Measurements from ENCODE around the gene RPL36. TPM values are rescaled to one million over a fixed set of nuclear protein-coding genes. Genes with fewer than 3 reads are reported as not detected.

The RPL36 gene
- total and polyA plus RNA-seq, 9 of the 15 experiments (the other 6 are each of a cell fraction or from before 2014, with no cell fraction given): 350 to 3,412 (median 1,507) TPM

DNA sequence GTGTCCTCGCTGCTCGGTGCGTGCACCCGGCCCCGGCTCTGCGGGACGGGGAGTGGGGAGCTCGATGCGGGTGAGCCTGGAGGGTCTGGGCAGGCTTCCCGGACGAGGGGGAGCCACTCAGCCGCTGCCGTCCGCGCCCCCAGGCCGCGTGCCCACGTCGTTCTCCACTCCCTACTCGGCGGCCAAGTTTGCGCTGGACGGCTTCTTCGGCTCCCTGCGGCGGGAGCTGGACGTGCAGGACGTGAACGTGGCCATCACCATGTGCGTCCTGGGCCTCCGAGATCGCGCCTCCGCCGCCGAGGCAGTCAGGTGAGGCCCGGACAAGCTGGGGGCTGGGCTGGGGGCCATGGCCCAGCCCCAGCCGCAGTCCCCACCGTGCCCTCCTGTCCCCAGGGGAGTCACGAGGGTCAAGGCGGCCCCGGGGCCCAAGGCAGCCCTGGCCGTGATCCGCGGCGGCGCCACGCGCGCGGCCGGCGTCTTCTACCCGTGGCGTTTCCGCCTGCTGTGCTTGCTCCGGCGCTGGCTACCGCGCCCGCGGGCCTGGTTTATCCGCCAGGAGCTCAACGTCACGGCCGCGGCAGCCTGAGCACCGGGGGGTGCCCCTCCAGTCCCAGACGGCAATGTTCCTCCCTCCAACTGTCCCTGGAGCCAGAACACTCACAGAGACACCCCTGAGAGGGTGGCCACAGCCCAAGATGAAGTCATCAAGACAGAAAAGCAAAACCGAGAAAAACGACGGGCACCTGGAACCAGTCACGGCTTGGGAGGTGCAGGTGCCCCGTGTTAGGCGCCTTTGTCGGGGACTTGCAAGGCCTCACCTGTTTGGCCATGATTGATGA, 2.5 kb upstream of the RPL36 start (continued):
- no peak for TF ChIP-seq TOE1 (IDR thresholded peaks at IDR 0.05; ENCODE audit: borderline replicate concordance)
- TF ChIP-seq TOE1 (CRISPR knock-in tag; IDR thresholded peaks at IDR 0.05; ENCODE audit: borderline replicate concordance, low read depth): no peak
- no peak for TF ChIP-seq DIDO1 (tag; IDR thresholded peaks at IDR 0.05; ENCODE audit: low read depth)
- TF ChIP-seq ZNF134 (CRISPR knock-in tag; conservative IDR thresholded peaks at IDR 0.05): no peak
- no peak for TF ChIP-seq ZNF668 (CRISPR knock-in tag; IDR thresholded peaks at IDR 0.05)
- no peak for TF ChIP-seq IRF2 (CRISPR knock-in tag; IDR thresholded peaks at IDR 0.05)
- TF ChIP-seq ZFX (CRISPR knock-in tag; IDR thresholded peaks at IDR 0.05): no peak
- no peak for TF ChIP-seq KLF10 (CRISPR knock-in tag; IDR thresholded peaks at IDR 0.05)
- no peak for TF ChIP-seq ARNT (IDR thresholded peaks at IDR 0.05)
- TF ChIP-seq, protein P1, sequence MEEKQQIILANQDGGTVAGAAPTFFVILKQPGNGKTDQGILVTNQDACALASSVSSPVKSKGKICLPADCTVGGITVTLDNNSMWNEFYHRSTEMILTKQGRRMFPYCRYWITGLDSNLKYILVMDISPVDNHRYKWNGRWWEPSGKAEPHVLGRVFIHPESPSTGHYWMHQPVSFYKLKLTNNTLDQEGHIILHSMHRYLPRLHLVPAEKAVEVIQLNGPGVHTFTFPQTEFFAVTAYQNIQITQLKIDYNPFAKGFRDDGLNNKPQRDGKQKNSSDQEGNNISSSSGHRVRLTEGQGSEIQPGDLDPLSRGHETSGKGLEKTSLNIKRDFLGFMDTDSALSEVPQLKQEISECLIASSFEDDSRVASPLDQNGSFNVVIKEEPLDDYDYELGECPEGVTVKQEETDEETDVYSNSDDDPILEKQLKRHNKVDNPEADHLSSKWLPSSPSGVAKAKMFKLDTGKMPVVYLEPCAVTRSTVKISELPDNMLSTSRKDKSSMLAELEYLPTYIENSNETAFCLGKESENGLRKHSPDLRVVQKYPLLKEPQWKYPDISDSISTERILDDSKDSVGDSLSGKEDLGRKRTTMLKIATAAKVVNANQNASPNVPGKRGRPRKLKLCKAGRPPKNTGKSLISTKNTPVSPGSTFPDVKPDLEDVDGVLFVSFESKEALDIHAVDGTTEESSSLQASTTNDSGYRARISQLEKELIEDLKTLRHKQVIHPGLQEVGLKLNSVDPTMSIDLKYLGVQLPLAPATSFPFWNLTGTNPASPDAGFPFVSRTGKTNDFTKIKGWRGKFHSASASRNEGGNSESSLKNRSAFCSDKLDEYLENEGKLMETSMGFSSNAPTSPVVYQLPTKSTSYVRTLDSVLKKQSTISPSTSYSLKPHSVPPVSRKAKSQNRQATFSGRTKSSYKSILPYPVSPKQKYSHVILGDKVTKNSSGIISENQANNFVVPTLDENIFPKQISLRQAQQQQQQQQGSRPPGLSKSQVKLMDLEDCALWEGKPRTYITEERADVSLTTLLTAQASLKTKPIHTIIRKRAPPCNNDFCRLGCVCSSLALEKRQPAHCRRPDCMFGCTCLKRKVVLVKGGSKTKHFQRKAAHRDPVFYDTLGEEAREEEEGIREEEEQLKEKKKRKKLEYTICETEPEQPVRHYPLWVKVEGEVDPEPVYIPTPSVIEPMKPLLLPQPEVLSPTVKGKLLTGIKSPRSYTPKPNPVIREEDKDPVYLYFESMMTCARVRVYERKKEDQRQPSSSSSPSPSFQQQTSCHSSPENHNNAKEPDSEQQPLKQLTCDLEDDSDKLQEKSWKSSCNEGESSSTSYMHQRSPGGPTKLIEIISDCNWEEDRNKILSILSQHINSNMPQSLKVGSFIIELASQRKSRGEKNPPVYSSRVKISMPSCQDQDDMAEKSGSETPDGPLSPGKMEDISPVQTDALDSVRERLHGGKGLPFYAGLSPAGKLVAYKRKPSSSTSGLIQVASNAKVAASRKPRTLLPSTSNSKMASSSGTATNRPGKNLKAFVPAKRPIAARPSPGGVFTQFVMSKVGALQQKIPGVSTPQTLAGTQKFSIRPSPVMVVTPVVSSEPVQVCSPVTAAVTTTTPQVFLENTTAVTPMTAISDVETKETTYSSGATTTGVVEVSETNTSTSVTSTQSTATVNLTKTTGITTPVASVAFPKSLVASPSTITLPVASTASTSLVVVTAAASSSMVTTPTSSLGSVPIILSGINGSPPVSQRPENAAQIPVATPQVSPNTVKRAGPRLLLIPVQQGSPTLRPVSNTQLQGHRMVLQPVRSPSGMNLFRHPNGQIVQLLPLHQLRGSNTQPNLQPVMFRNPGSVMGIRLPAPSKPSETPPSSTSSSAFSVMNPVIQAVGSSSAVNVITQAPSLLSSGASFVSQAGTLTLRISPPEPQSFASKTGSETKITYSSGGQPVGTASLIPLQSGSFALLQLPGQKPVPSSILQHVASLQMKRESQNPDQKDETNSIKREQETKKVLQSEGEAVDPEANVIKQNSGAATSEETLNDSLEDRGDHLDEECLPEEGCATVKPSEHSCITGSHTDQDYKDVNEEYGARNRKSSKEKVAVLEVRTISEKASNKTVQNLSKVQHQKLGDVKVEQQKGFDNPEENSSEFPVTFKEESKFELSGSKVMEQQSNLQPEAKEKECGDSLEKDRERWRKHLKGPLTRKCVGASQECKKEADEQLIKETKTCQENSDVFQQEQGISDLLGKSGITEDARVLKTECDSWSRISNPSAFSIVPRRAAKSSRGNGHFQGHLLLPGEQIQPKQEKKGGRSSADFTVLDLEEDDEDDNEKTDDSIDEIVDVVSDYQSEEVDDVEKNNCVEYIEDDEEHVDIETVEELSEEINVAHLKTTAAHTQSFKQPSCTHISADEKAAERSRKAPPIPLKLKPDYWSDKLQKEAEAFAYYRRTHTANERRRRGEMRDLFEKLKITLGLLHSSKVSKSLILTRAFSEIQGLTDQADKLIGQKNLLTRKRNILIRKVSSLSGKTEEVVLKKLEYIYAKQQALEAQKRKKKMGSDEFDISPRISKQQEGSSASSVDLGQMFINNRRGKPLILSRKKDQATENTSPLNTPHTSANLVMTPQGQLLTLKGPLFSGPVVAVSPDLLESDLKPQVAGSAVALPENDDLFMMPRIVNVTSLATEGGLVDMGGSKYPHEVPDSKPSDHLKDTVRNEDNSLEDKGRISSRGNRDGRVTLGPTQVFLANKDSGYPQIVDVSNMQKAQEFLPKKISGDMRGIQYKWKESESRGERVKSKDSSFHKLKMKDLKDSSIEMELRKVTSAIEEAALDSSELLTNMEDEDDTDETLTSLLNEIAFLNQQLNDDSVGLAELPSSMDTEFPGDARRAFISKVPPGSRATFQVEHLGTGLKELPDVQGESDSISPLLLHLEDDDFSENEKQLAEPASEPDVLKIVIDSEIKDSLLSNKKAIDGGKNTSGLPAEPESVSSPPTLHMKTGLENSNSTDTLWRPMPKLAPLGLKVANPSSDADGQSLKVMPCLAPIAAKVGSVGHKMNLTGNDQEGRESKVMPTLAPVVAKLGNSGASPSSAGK (IDR thresholded peaks at IDR 0.05): peak; percentile 67; the same call in 1 of the 2 replicates
- no peak for TF ChIP-seq SPI1 (IDR thresholded peaks at IDR 0.05; ENCODE audit: borderline replicate concordance, low read depth, low read length)
- TF ChIP-seq HNRNPLL (IDR thresholded peaks at IDR 0.05; ENCODE audit: low read depth, low read length, poor library complexity, severe bottlenecking): no peak

Measured in K562 (cell line).